K562 (cell line): ENCODE results near the gene CBX4. TPM values are rescaled to one million over a fixed set of nuclear protein-coding genes. Genes with fewer than 3 reads are reported as not detected.

Source experiments
- CREB1 ChIP-seq, 2 experiments: sonication (generic) in 1 of 2; formaldehyde crosslinking in 1 of 2; IDR thresholded peaks; 2 replicates each; pipeline versions ENCODE4 v1.6.1 to v1.8.0; 2012 to 2022; ENCODE audit warnings: inconsistent platforms in 1 of 2, mild to moderate bottlenecking in 1 of 2, missing genetic modification reagents in 1 of 2, moderate library complexity in 1 of 2
- FOXJ2 ChIP-seq: fragments of 200-800 bp; sonication (Bioruptor generic); IDR thresholded peaks from 2 replicates; pipeline ENCODE4 v1.6.1; 2016; ENCODE audit warnings: missing genetic modification characterization, missing compliant biosample characterization
- HDAC3 ChIP-seq: fragments of 450-650 bp; IDR thresholded peaks from 2 replicates; pipeline ENCODE4 v1.6.1; 2018; ENCODE audit warnings: borderline replicate concordance, mild to moderate bottlenecking, moderate library complexity; ENCODE audit not compliant: partially characterized antibody
- HES1 ChIP-seq: fragments of 450-650 bp; IDR thresholded peaks from 2 replicates; pipeline ENCODE4 v1.6.1; 2016; ENCODE audit warnings: low read depth, mild to moderate bottlenecking, moderate library complexity
- HNRNPH1 ChIP-seq: fragments of 200-400 bp; formaldehyde crosslinking; optimal IDR thresholded peaks from 2 replicates; pipeline ENCODE3; 2017; ENCODE audit warnings: low read depth, mild to moderate bottlenecking, low read length, moderate library complexity
- MAFK ChIP-seq: IDR thresholded peaks from 2 replicates; pipeline ENCODE4 v1.6.1; 2011; ENCODE audit warnings: low read length, improper control_type of control experiment
- MGA ChIP-seq: fragments of 450-650 bp; IDR thresholded peaks from 2 replicates; pipeline ENCODE4 v1.6.1; 2016; ENCODE audit warnings: mild to moderate bottlenecking, moderate library complexity
- MYNN ChIP-seq, 2 experiments: sonication (generic); formaldehyde crosslinking in 1 of 2; IDR thresholded peaks; 2 replicates each; pipeline versions ENCODE4 v1.5.0 to v1.6.1; 2016 to 2020; ENCODE audit warnings: antibody characterized with exemption in 1 of 2, missing genetic modification reagents in 1 of 2
- RFX7 ChIP-seq: fragments of 250-450 bp; sonication (Bioruptor Pico); IDR thresholded peaks from 2 replicates; pipeline ENCODE4 v1.5.1; 2021; ENCODE audit warnings: mild to moderate bottlenecking
- ZNF639 ChIP-seq, 2 experiments: fragments of 200-800 bp in 1 of 2; sonication (Bioruptor generic) in 1 of 2; sonication (generic) in 1 of 2; formaldehyde crosslinking in 1 of 2; IDR thresholded peaks in 1 of 2; conservative IDR thresholded peaks in 1 of 2; 2 replicates each; pipeline versions ENCODE4 v1.5.0 to v1.6.1; 2016 to 2020; ENCODE audit warnings: missing compliant biosample characterization in 1 of 2, missing genetic modification characterization in 1 of 2, missing genetic modification reagents in 1 of 2
- polyA plus RNA-seq, 8 experiments: library from polyadenylated mRNA; depleted of rRNA in 4 of 8; stranded (reverse) in 5 of 8; unstranded in 3 of 8; fragments of >200 nt; fragmentation: Nextera tagmentation in 2 of 8; fragmentation: Illumina TruSeq in 1 of 8; extraction: Ambion mirVana in 2 of 8; extraction: Trizol in 1 of 8; gene quantifications; 2 replicates each; pipeline versions ENCODE4 v1.2.1 to v1.2.3, GENCODE V29; 2011 to 2014; ENCODE audit warnings: inconsistent platforms in 1 of 8, missing spikeins in 1 of 8
- total RNA-seq, 7 experiments: library from RNA; depleted of rRNA in 6 of 7; stranded (reverse); fragments of >200 nt in 6 of 7; fragmentation: Illumina TruSeq in 2 of 7; extraction: Trizol in 2 of 7; gene quantifications; 2 replicates each; pipeline versions ENCODE4 v1.2.1 to v1.2.3, GENCODE V29; 2011 to 2021; ENCODE audit warnings: low replicate concordance in 1 of 7

Gene CBX4
- total and polyA plus RNA-seq, 9 of the 15 experiments (the other 6 are each of a cell fraction or from before 2014, with no cell fraction given) = 0.98 to 50.5 (median 10.0) TPM

GRCh38 chr17:79813297-79814126 lies 25.7 kb downstream of the CBX4 start (continued):
- 0 out of 2 replicates have a peak, but pooled peaks have one; percentile 3 for TF ChIP-seq CREB1 (IDR thresholded peaks at IDR 0.05)
- no peak for TF ChIP-seq CREB1 (CRISPR knock-in tag; IDR thresholded peaks at IDR 0.05)
- peak in 1 of 2 experiments; percentile 98; a peak in 2 of 4 replicates for TF ChIP-seq ZNF639 (CRISPR knock-in tag; conservative IDR thresholded peaks at IDR 0.05 in 1 of 2, IDR thresholded peaks at IDR 0.05 in 1 of 2)
- peak; percentile 32; the same call in 1 of the 2 replicates for TF ChIP-seq MGA
- no peak for TF ChIP-seq HNRNPH1
- TF ChIP-seq MYNN (IDR thresholded peaks at IDR 0.05) = no peak
- TF ChIP-seq MYNN (CRISPR knock-in tag; IDR thresholded peaks at IDR 0.05) = no peak
- TF ChIP-seq HES1 = no peak
- no peak for TF ChIP-seq HDAC3
- no peak for TF ChIP-seq MAFK
- no peak for TF ChIP-seq FOXJ2 (tag)
- no peak for TF ChIP-seq RFX7 (CRISPR knock-in tag)
